A673 (cell line): ENCODE results near the gene OTOGL. TPM values are rescaled to one million over a fixed set of nuclear protein-coding genes. Genes with fewer than 3 reads are reported as not detected.

Experiments
- BruUV-seq: library from RNA; stranded (reverse); fragments of 400-500 nt; replicated peaks from 2 replicates; lab custom pipeline; 2021; lab: Mats Ljungman, UMichigan
- CTCF ChIA-PET: fragments of 300-600 bp; sonication (Branson Sonifier 250); formaldehyde crosslinking; loops from one replicate; lab custom pipeline; 2022; ENCODE audit warnings: antibody characterized with exemption; lab: Charles Lee
- POLR2A ChIA-PET: fragments of 300-600 bp; sonication (Branson Sonifier 250); formaldehyde crosslinking; loops from one replicate; lab custom pipeline; 2022; ENCODE audit warnings: antibody characterized with exemption; ENCODE audit not compliant: low non-redundant PET; lab: Charles Lee
- DNase-seq: peaks from one replicate; pipeline ENCODE4 v3.0.0-alpha.2; 2015; ENCODE audit warnings: low spot score
- H3K27ac ChIP-seq: fragments of 200-600 bp; sonication (generic); 2 replicates; pipeline ENCODE4 v1.5.1; 2016; ENCODE audit warnings: mixed run types, low read depth, mild to moderate bottlenecking, mixed read lengths, antibody characterized with exemption, low read length; ENCODE audit not compliant: poor library complexity, severe bottlenecking
- H3K27me3 ChIP-seq: fragments of 200-600 bp; sonication (generic); replicated peaks from 2 replicates; pipeline ENCODE4 v1.6.1; 2017; ENCODE audit warnings: mixed run types, low read depth, mild to moderate bottlenecking, mixed read lengths, antibody characterized with exemption, low read length; ENCODE audit not compliant: insufficient read depth, poor library complexity
- H3K36me3 ChIP-seq: fragments of 200-600 bp; sonication (generic); 2 replicates; pipeline ENCODE4 v1.6.1; 2016; ENCODE audit warnings: mixed run types, mild to moderate bottlenecking, mixed read lengths, antibody characterized with exemption, low read length; ENCODE audit not compliant: insufficient read depth, poor library complexity, severe bottlenecking
- H3K4me1 ChIP-seq: fragments of 200-600 bp; sonication (generic); 2 replicates; pipeline ENCODE4 v1.6.1; 2017; ENCODE audit warnings: mixed run types, mild to moderate bottlenecking, mixed read lengths, antibody characterized with exemption, low read length; ENCODE audit not compliant: insufficient read depth, poor library complexity, severe bottlenecking
- H3K4me3 ChIP-seq: fragments of 200-600 bp; sonication (generic); 2 replicates; pipeline ENCODE4 v1.5.1; 2016; ENCODE audit warnings: low read depth, mixed run types, mild to moderate bottlenecking, mixed read lengths, low read length; ENCODE audit not compliant: poor library complexity, severe bottlenecking
- H3K9me3 ChIP-seq: fragments of 200-600 bp; sonication (generic); 2 replicates; pipeline ENCODE4 v1.6.1; 2016; ENCODE audit warnings: mixed run types, low read depth, mild to moderate bottlenecking, mixed read lengths, antibody characterized with exemption, low read length; ENCODE audit not compliant: poor library complexity, severe bottlenecking
- CTCF ChIP-seq: fragments of 300-800, 200-600 bp; sonication (generic); conservative IDR thresholded peaks from 2 replicates; pipeline ENCODE4 v1.5.1; 2017; ENCODE audit warnings: low read depth, mild to moderate bottlenecking, antibody characterized with exemption, low read length, moderate library complexity, mixed read lengths
- EZH2 ChIP-seq: fragments of 200-600 bp; sonication (generic); IDR thresholded peaks from 2 replicates; pipeline ENCODE4 v1.6.1; 2017; ENCODE audit warnings: borderline replicate concordance, low read depth, mild to moderate bottlenecking, mixed read lengths, antibody characterized with exemption, low read length; ENCODE audit not compliant: poor library complexity, severe bottlenecking
- intact Hi-C: fragments of 100-400 bp; cut with micrococcal nuclease; formaldehyde crosslinking; loops from one replicate; pipeline ENCODE4 v1.10.0; 2022; ENCODE audit not compliant: unreplicated experiment
- total RNA-seq: library from RNA; stranded (reverse); gene quantifications from 2 replicates; pipeline ENCODE4 v1.2.3, GENCODE V29; 2021

The OTOGL gene
- total RNA-seq, 1 experiment from 2014 or later: 0.73 TPM

DNA sequence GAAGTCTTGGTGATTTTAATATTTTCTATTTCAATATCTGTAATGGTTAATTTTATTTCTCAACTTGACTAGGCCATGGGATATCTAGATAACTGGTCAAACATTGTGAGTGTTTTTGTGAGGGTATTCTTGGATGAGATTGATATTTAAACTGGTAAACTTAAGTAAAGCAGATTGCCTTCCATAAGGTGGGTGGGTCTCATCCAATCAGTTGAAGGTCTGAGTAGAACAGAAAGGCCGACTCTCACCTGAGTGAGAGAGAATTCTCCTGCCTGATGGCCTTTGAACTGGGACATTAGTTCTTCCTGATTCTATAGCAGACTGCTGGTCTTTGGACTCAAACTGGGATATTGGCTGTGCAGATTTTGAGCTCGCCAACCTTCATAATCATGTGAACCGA, 36.3 kb downstream of the OTOGL start:
- no peak overlapping the region for H3K27ac ChIP-seq
- intact Hi-C loops: no loop called here
- POLR2A ChIA-PET: no interaction called here
- no peaks in the 10 kb centered on the region for H3K36me3 ChIP-seq
- H3K9me3 ChIP-seq: no peaks in the 10 kb centered on the region
- no peak overlapping the region for H3K4me3 ChIP-seq
- no peaks in the 10 kb centered on the region for H3K4me1 ChIP-seq
- H3K27me3 ChIP-seq: peaks cover 6% of the 10 kb centered on the region
- no peak for DNase-seq
- TF ChIP-seq EZH2 (no peak), CTCF (no peak)
- no TSS peak for BruUV-seq
- CTCF ChIA-PET: no interaction called here

GRCh38 chr12:80140005-80140404, 40.7 kb downstream of the OTOGL start:
- Histone ChIP-seq H3K27ac (no peak overlapping the region), H3K27me3 (peaks cover 15% of the 10 kb centered on the region), H3K36me3 (no peaks in the 10 kb centered on the region), H3K4me3 (no peak overlapping the region), H3K4me1 (no peaks in the 10 kb centered on the region), H3K9me3 (no peaks in the 10 kb centered on the region)
- BruUV-seq: no TSS peak
- ChIA-PET CTCF (no interaction called here), POLR2A (no interaction called here)
- intact Hi-C loops: no loop called here
- no peak for DNase-seq
- no peak for TF ChIP-seq EZH2
- TF ChIP-seq CTCF: no peak

DNA sequence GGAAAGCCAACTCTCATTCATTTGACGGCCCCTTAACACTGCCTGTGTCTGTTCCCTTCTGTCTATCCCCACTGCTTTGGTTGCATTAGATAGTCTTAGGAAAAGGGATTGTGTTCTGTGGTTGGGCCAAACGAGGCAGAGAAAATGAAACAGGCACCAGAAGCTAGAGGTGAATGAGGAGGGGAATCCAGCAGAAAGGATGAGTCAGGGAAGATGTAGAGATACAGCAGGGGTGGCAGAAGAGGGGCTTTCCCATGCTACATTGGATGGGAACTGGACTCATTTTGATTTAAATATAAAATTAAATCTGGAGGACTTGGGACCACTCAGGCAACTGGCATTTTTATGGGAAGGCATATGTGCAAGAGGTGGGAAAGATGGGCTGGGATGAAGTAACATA, 43.3 kb downstream of the OTOGL start:
- CTCF ChIA-PET: no interaction called here
- intact Hi-C loops: no loop called here
- no TSS peak for BruUV-seq

More for the DNA sequence above, 43.3 kb downstream of the OTOGL start:
- no peak for DNase-seq
- no peak for TF ChIP-seq EZH2
- TF ChIP-seq CTCF: no peak
- Histone ChIP-seq H3K9me3 (no peaks in the 10 kb centered on the region), H3K4me3 (no peak overlapping the region), H3K36me3 (no peaks in the 10 kb centered on the region), H3K27me3 (peaks cover 15% of the 10 kb centered on the region), H3K4me1 (no peaks in the 10 kb centered on the region), H3K27ac (no peak overlapping the region)
- POLR2A ChIA-PET: no interaction called here
